H1 (cell line): ENCODE measurements around the gene PPP2R2C. TPM values are rescaled to one million over a fixed set of nuclear protein-coding genes. Genes with fewer than 3 reads are reported as not detected.

ENCODE experiments used
- CBX8 ChIP-seq: fragments of 300-800, 300-1000 bp; sonication (generic); IDR thresholded peaks from 2 replicates; pipeline ENCODE4 v1.7.1; 2016; ENCODE audit warnings: low read depth, low read length, borderline replicate concordance
- EZH2 ChIP-seq: fragments of 200-600 bp; sonication (generic); IDR thresholded peaks from 2 replicates; pipeline ENCODE4 v1.7.1; 2012; ENCODE audit warnings: low read depth, mild to moderate bottlenecking, moderate library complexity, low read length, inconsistent platforms; ENCODE audit not compliant: severe bottlenecking
- SIN3A ChIP-seq, 2 experiments: IDR thresholded peaks in 1 of 2; conservative IDR thresholded peaks in 1 of 2; 2 replicates each; pipeline ENCODE4 v1.6.1; 2011 to 2012; ENCODE audit warnings: low read length in 2 of 2, improper control_type of control experiment in 1 of 2, low read depth in 1 of 2, mild to moderate bottlenecking in 1 of 2
- SIRT6 ChIP-seq: IDR thresholded peaks from one replicate; pipeline ENCODE4 v1.7.1; 2012; ENCODE audit warnings: low read length, inconsistent platforms
- polyA plus RNA-seq, 7 experiments: library from polyadenylated mRNA; depleted of rRNA in 3 of 7; stranded (reverse) in 5 of 7; unstranded in 2 of 7; fragments of >200 nt in 5 of 7; fragments of 200-250 nt in 2 of 7; gene quantifications; 1 replicate in 5 of 7; 2 replicates in 1 of 7; 4 replicates in 1 of 7; pipeline versions ENCODE4 v1.2.1 to v1.2.3, GENCODE V29; 2011 to 2013; ENCODE audit warnings: missing spikeins in 2 of 7, mixed read lengths in 2 of 7
- total RNA-seq: library from RNA; stranded (reverse); fragmentation: NEBNext Ultra II Directional; extraction: Animal tissue kit (Norgen Biotek cat#: 25700); gene quantifications from 2 replicates; pipeline ENCODE4 v1.2.1, GENCODE V29; 2021

The PPP2R2C gene
- total and polyA plus RNA-seq, 2 of the 8 experiments (the other 6 are each of a cell fraction or from before 2014, with no cell fraction given) = 6.4 TPM

DNA sequence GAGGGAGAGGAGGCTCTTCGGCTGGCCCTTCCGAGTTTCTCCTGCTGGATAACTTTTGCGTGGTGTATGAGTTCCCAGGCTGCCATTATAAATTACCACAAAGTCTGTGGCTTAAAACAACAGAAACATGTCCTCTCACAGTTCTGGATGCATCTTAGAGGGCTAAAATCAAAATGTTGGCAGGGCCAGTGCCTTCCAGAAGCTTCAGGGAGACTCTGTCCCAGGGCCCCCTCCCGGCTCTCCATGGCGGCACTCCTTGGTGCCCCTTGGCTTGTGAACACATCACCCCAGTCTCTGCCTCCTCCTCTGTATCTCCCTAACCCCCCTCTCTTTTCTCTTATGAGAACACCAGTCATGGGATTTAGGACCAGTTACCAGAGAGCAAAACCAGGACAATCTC, 23.3 kb upstream of the PPP2R2C start (continued):
- no peak for TF ChIP-seq SIRT6
- no peak for TF ChIP-seq EZH2
- no peak for TF ChIP-seq SIN3A (conservative IDR thresholded peaks at IDR 0.05 in 1 of 2, IDR thresholded peaks at IDR 0.05 in 1 of 2; ENCODE audit: low read depth in 1 of 2, low read length in 2 of 2)
- no peak for TF ChIP-seq CBX8
